Vagina (tissue), 2 donors: ENCODE results near the gene POP7. TPM values are rescaled to one million over a fixed set of nuclear protein-coding genes. Genes with fewer than 3 reads are reported as not detected.
A peak's percentile ranks its signal among the peaks of the same experiment; 100 is the strongest.

Experiments used
- DNase-seq, 2 donors: peaks; one replicate each; pipeline ENCODE4 v3.0.0-alpha.2; 2017; ENCODE audit errors: extremely low spot score in 2 of 2
- H3K27ac ChIP-seq: fragments of 200-600 bp; sonication (generic); one replicate; pipeline ENCODE4 v1.5.1; 2019
- H3K27me3 ChIP-seq: fragments of 200-600 bp; sonication (generic); one replicate; pipeline ENCODE4 v1.5.1; 2019
- H3K36me3 ChIP-seq, 2 donors: fragments of 200-600 bp; sonication (generic); one replicate each; pipeline ENCODE4 v1.5.1; 2017 to 2019
- H3K4me1 ChIP-seq: fragments of 200-600 bp; sonication (generic); one replicate; pipeline ENCODE4 v1.5.1; 2019
- H3K4me3 ChIP-seq, 2 donors: fragments of 200-600 bp; sonication (generic); 1 replicate in 1 of 2; 2 replicates in 1 of 2; pipeline ENCODE4 v1.5.1; 2016 to 2019
- H3K9me3 ChIP-seq: fragments of 200-600 bp; sonication (generic); one replicate; pipeline ENCODE4 v1.5.1; 2019
- CTCF ChIP-seq, 3 experiments: fragments of 450-650 bp in 2 of 3; fragments of 200-600 bp in 1 of 3; sonication (generic) in 1 of 3; IDR thresholded peaks; one replicate each; pipeline ENCODE4 v1.5.1; 2017 to 2019; ENCODE audit warnings: antibody characterized with exemption in 3 of 3, mild to moderate bottlenecking in 2 of 3, moderate library complexity in 2 of 3
- POLR2A ChIP-seq, 2 donors: fragments of 450-650 bp; IDR thresholded peaks; one replicate each; pipeline ENCODE4 v1.6.1; 2017; ENCODE audit warnings: antibody characterized with exemption in 2 of 2, mild to moderate bottlenecking in 2 of 2, moderate library complexity in 2 of 2
- POLR2AphosphoS5 ChIP-seq, 2 donors: sonication (generic); formaldehyde crosslinking; IDR thresholded peaks; one replicate each; pipeline ENCODE4 v1.9.0; 2017; ENCODE audit warnings: antibody characterized with exemption in 2 of 2, mild to moderate bottlenecking in 2 of 2, low read depth in 1 of 2; ENCODE audit not compliant: insufficient read depth in 1 of 2
- intact Hi-C: fragments of 100-400 bp; cut with DNase I; formaldehyde crosslinking; loops from one replicate; pipeline ENCODE4 v1.15.1; 2023
- total RNA-seq: library from RNA; depleted of rRNA; stranded (reverse); fragments of >200 nt; gene quantifications from one replicate; pipeline ENCODE4 v1.2.3, GENCODE V29; 2016

Gene POP7
- total RNA-seq, 1 donor from 2014 or later, result 44.0 TPM

- peaks cover 4 to 41% of the 10 kb centered on the region in 2 donors for H3K36me3 ChIP-seq
- no peaks in the 10 kb centered on the region for H3K27me3 ChIP-seq
- H3K9me3 ChIP-seq, result no peaks in the 10 kb centered on the region
- no peak overlapping the region for H3K4me3 ChIP-seq
- TF ChIP-seq POLR2AphosphoS5 (IDR thresholded peaks at IDR 0.05; ENCODE audit: insufficient read depth in 1 of 2, low read depth in 1 of 2) (no peak), CTCF (IDR thresholded peaks at IDR 0.05) (no peak)
- H3K4me1 ChIP-seq, result peaks cover 62% of the 10 kb centered on the region
- no peak for DNase-seq
- no peak overlapping the region for H3K27ac ChIP-seq
- intact Hi-C loops, result loop anchor here (5.0 kb wide), 3 partner anchors 87 to 222 kb away; partner anchors contain the start of gene PCOLCE
Observed at GRCh38 chr7:100689230-100690135, 16.4 kb upstream of the POP7 start.

GRCh38 chr7:100691676-100692577 lies 14.0 kb upstream of the POP7 start:
- intact Hi-C loops, result loop anchor here (5.0 kb wide), 3 partner anchors 90 to 225 kb away; partner anchors contain the start of gene PCOLCE
- Histone ChIP-seq H3K4me3 (peak overlapping the region; percentile 91 to 100), H3K4me1 (peaks cover 68% of the 10 kb centered on the region), H3K27ac (peak overlapping the region; percentile 95), H3K36me3 (peaks cover 4 to 16% of the 10 kb centered on the region in 2 donors), H3K9me3 (no peaks in the 10 kb centered on the region), H3K27me3 (no peaks in the 10 kb centered on the region)
- DNase-seq, result peak in 1 of 2 donors; percentile 94
- TF ChIP-seq POLR2A (IDR thresholded peaks at IDR 0.05) (no peak), POLR2AphosphoS5 (IDR thresholded peaks at IDR 0.05; ENCODE audit: insufficient read depth in 1 of 2, low read depth in 1 of 2) (peak; percentile 34 to 51), CTCF (IDR thresholded peaks at IDR 0.05) (peak; percentile 66 to 85 (median 81))

- H3K36me3 ChIP-seq, result peaks cover 4 to 10% of the 10 kb centered on the region in 2 donors
- H3K4me1 ChIP-seq, result peaks cover 67% of the 10 kb centered on the region
- H3K4me3 ChIP-seq, result peak overlapping the region; percentile 91 to 100
- no peaks in the 10 kb centered on the region for H3K9me3 ChIP-seq
- H3K27me3 ChIP-seq, result no peaks in the 10 kb centered on the region
- TF ChIP-seq POLR2A (IDR thresholded peaks at IDR 0.05) (no peak), POLR2AphosphoS5 (IDR thresholded peaks at IDR 0.05; ENCODE audit: insufficient read depth in 1 of 2, low read depth in 1 of 2) (no peak), CTCF (IDR thresholded peaks at IDR 0.05) (no peak)
- H3K27ac ChIP-seq, result peak overlapping the region; percentile 95
- DNase-seq, result no peak
- intact Hi-C loops, result loop anchor here (5.0 kb wide), 3 partner anchors 90 to 225 kb away; partner anchors contain the start of gene PCOLCE
Observed at GRCh38 chr7:100692578-100692961, 13.4 kb upstream of the POP7 start.

- peaks cover 0 to under 1% of the 10 kb centered on the region in 2 donors for H3K36me3 ChIP-seq
- TF ChIP-seq POLR2A (IDR thresholded peaks at IDR 0.05), result no peak
- TF ChIP-seq POLR2AphosphoS5 (IDR thresholded peaks at IDR 0.05; ENCODE audit: insufficient read depth in 1 of 2, low read depth in 1 of 2), result no peak
- no peak for TF ChIP-seq CTCF (IDR thresholded peaks at IDR 0.05)
- peak overlapping the region; percentile 95 for H3K27ac ChIP-seq
- peak overlapping the region; percentile 91 to 100 for H3K4me3 ChIP-seq
- intact Hi-C loops, result loop anchor here (5.0 kb wide), 3 partner anchors 91 to 226 kb away; partner anchors contain the start of gene PCOLCE
- H3K9me3 ChIP-seq, result no peaks in the 10 kb centered on the region
- no peaks in the 10 kb centered on the region for H3K27me3 ChIP-seq
- no peak for DNase-seq
- peaks cover 58% of the 10 kb centered on the region for H3K4me1 ChIP-seq
Observed at GRCh38 chr7:100693312-100694097, 12.4 kb upstream of the POP7 start.
